ENCODE measurements around the gene SLC25A14. TPM values are rescaled to one million over a fixed set of nuclear protein-coding genes. Genes with fewer than 3 reads are reported as not detected.

SLC25A14 gene, protein sequence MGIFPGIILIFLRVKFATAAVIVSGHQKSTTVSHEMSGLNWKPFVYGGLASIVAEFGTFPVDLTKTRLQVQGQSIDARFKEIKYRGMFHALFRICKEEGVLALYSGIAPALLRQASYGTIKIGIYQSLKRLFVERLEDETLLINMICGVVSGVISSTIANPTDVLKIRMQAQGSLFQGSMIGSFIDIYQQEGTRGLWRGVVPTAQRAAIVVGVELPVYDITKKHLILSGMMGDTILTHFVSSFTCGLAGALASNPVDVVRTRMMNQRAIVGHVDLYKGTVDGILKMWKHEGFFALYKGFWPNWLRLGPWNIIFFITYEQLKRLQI
- total RNA-seq = 10 to 100 TPM in 2 of 3 donors, 1 to 10 TPM in 1; 8.3 to 12.9 (median 12.7) TPM
- long read RNA-seq, donor 1, partial matches to known transcripts = 4 of 9 reads
- long read RNA-seq, donor 1, other reads (novel, unspliced or antisense) = 4 of 9 reads
- long read RNA-seq, donor 2, partial matches to known transcripts = 1 of 5 reads
- long read RNA-seq, donor 2, other reads (novel, unspliced or antisense) = 2 of 5 reads

GRCh38 chrX:130339408-130340222, at the start of gene SLC25A14:
TSS of gene SLC25A14 (plus strand) at chrX:130339919. CDS start at chrX:130340279, 360 bp downstream.
- peak; percentile 98 for ATAC-seq
- H3K36me3 ChIP-seq (ENCODE audit: low read depth) = no peaks in the 10 kb centered on the region
- intact Hi-C loops (cut with DNase I, micrococcal nuclease) = no loop called here
- H3K4me1 ChIP-seq (ENCODE audit: low read depth) = no peaks in the 10 kb centered on the region
- DNase-seq = peak; percentile 79 to 82 (median 82)
- no peak for TF ChIP-seq CTCF (IDR thresholded peaks at IDR 0.05)
- H3K4me3 ChIP-seq = peak within 1 kb of the TSS; percentile 32
- H3K9me3 ChIP-seq = no peaks in the 10 kb centered on the region

GRCh38 chrX:130295519-130296296, 44.0 kb upstream of the SLC25A14 start:
- ATAC-seq = no peak
- no peak for TF ChIP-seq CTCF (IDR thresholded peaks at IDR 0.05)
- intact Hi-C loops (cut with DNase I, micrococcal nuclease) = no loop called here
- H3K36me3 ChIP-seq (ENCODE audit: low read depth) = no peaks in the 10 kb centered on the region
- DNase-seq = no peak
- H3K4me3 ChIP-seq = no peak overlapping the region
- H3K9me3 ChIP-seq = no peaks in the 10 kb centered on the region
- no peaks in the 10 kb centered on the region for H3K4me1 ChIP-seq (ENCODE audit: low read depth)

- Histone ChIP-seq H3K4me1 (ENCODE audit: low read depth) (no peaks in the 10 kb centered on the region), H3K4me3 (no peak overlapping the region), H3K9me3 (no peaks in the 10 kb centered on the region), H3K36me3 (ENCODE audit: low read depth) (no peaks in the 10 kb centered on the region)
- intact Hi-C loops (cut with DNase I, micrococcal nuclease) = no loop called here
- DNase-seq (no peak), ATAC-seq (no peak)
- no peak for TF ChIP-seq CTCF (IDR thresholded peaks at IDR 0.05)
Measured at GRCh38 chrX:130296297-130296678, 43.4 kb upstream of the SLC25A14 start.

- ATAC-seq (no peak), DNase-seq (no peak)
- no peak for TF ChIP-seq CTCF (IDR thresholded peaks at IDR 0.05)
- no peaks in the 10 kb centered on the region for H3K4me1 ChIP-seq (ENCODE audit: low read depth)
- no peak overlapping the region for H3K4me3 ChIP-seq
- H3K36me3 ChIP-seq (ENCODE audit: low read depth) = no peaks in the 10 kb centered on the region
- intact Hi-C loops (cut with DNase I, micrococcal nuclease) = no loop called here
- no peaks in the 10 kb centered on the region for H3K9me3 ChIP-seq
Measured at GRCh38 chrX:130296743-130297142, 43.0 kb upstream of the SLC25A14 start.

GRCh38 chrX:130299279-130300009, 40.3 kb upstream of the SLC25A14 start:
- no peaks in the 10 kb centered on the region for H3K36me3 ChIP-seq (ENCODE audit: low read depth)
- H3K9me3 ChIP-seq = no peaks in the 10 kb centered on the region
- intact Hi-C loops (cut with DNase I, micrococcal nuclease) = no loop called here
- ATAC-seq (peak; percentile 92), DNase-seq (peak; percentile 58 to 66 (median 58))
- no peak overlapping the region for H3K4me3 ChIP-seq
- no peaks in the 10 kb centered on the region for H3K4me1 ChIP-seq (ENCODE audit: low read depth)
- no peak for TF ChIP-seq CTCF (IDR thresholded peaks at IDR 0.05)
